GM12865 (cell line): Measurements from ENCODE around the gene ZBTB49.

Source experiments
- DNase-seq: peaks from one replicate; pipeline ENCODE4 v3.0.0; 2010; ENCODE audit warnings: low read depth
- H3K4me3 ChIP-seq: 2 replicates; pipeline ENCODE4 v1.5.1; 2011; ENCODE audit warnings: mild to moderate bottlenecking, low read depth, low read length, control low read depth
- CTCF ChIP-seq: IDR thresholded peaks from 2 replicates; pipeline ENCODE4 v1.5.1; 2011; ENCODE audit warnings: low read length, control low read depth, low read depth, inconsistent platforms; ENCODE audit not compliant: insufficient read depth; ENCODE audit errors: missing control alignments

Gene ZBTB49

GRCh38 chr4:4311193-4311592, 21.1 kb downstream of the ZBTB49 start:
- no peak for DNase-seq
- TF ChIP-seq CTCF: no peak
- H3K4me3 ChIP-seq: no peak overlapping the region

- DNase-seq: no peak
- no peak for TF ChIP-seq CTCF
- no peak overlapping the region for H3K4me3 ChIP-seq
Observed at GRCh38 chr4:4315461-4316149, 25.6 kb downstream of the ZBTB49 start.

GRCh38 chr4:4316150-4316495, 26.1 kb downstream of the ZBTB49 start:
- TF ChIP-seq CTCF: no peak
- no peak for DNase-seq
- no peak overlapping the region for H3K4me3 ChIP-seq

GRCh38 chr4:4317496-4318232, 27.6 kb downstream of the ZBTB49 start:
- TF ChIP-seq CTCF: no peak
- no peak for DNase-seq
- no peak overlapping the region for H3K4me3 ChIP-seq

GRCh38 chr4:4320528-4320927, 30.5 kb downstream of the ZBTB49 start:
- no peak overlapping the region for H3K4me3 ChIP-seq
- no peak for DNase-seq
- no peak for TF ChIP-seq CTCF

GRCh38 chr4:4320951-4321714, 31.1 kb downstream of the ZBTB49 start:
- no peak for DNase-seq
- no peak for TF ChIP-seq CTCF
- H3K4me3 ChIP-seq: no peak overlapping the region
